ENCODE data around the gene RND2.

GRCh38 chr17:42989726-42990652 lies 35.0 kb upstream of the RND2 start:
- TF ChIP-seq, protein P1, sequence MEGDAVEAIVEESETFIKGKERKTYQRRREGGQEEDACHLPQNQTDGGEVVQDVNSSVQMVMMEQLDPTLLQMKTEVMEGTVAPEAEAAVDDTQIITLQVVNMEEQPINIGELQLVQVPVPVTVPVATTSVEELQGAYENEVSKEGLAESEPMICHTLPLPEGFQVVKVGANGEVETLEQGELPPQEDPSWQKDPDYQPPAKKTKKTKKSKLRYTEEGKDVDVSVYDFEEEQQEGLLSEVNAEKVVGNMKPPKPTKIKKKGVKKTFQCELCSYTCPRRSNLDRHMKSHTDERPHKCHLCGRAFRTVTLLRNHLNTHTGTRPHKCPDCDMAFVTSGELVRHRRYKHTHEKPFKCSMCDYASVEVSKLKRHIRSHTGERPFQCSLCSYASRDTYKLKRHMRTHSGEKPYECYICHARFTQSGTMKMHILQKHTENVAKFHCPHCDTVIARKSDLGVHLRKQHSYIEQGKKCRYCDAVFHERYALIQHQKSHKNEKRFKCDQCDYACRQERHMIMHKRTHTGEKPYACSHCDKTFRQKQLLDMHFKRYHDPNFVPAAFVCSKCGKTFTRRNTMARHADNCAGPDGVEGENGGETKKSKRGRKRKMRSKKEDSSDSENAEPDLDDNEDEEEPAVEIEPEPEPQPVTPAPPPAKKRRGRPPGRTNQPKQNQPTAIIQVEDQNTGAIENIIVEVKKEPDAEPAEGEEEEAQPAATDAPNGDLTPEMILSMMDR (conservative IDR thresholded peaks at IDR 0.05): no peak
- TF ChIP-seq EZH2 (IDR thresholded peaks at IDR 0.05; ENCODE audit: low read depth): no peak

Measured in PC-9 (cell line).